Common myeloid progenitor, CD34-positive (primary cell): ENCODE results near the gene RPS2.

Experiments used
- CTCF ChIA-PET: fragments of 350-600 bp; sonication (Branson Sonifier 250); formaldehyde crosslinking; loops from one replicate; lab custom pipeline; 2021; ENCODE audit warnings: antibody characterized with exemption; lab: Charles Lee
- POLR2A ChIA-PET: fragments of 350-600 bp; sonication (Branson Sonifier 250); formaldehyde crosslinking; loops from one replicate; lab custom pipeline; 2021; ENCODE audit warnings: antibody characterized with exemption; lab: Charles Lee
- DNase-seq, 3 donors: peaks; one replicate each; pipeline versions ENCODE4 v3.0.0 to v3.0.0-alpha.2; 2013
- H3K27ac ChIP-seq, 2 experiments: 1 replicate in 1 of 2; 2 replicates in 1 of 2; pipeline ENCODE4 v1.7.0; 2013; ENCODE audit warnings: inconsistent platforms in 2 of 2, low read length in 2 of 2, mild to moderate bottlenecking in 2 of 2, low read depth in 1 of 2, moderate library complexity in 1 of 2; ENCODE audit not compliant: severe bottlenecking in 2 of 2, insufficient read depth in 1 of 2, poor library complexity in 1 of 2
- H3K27me3 ChIP-seq, 5 experiments: replicated peaks in 2 of 5; 1 replicate in 3 of 5; 2 replicates in 2 of 5; pipeline versions ENCODE4 v1.6.1 to v1.7.0; 2013; ENCODE audit warnings: low read length in 4 of 5, mild to moderate bottlenecking in 2 of 5, moderate library complexity in 2 of 5, inconsistent platforms in 1 of 5; ENCODE audit not compliant: insufficient read depth in 5 of 5, control insufficient read depth in 4 of 5
- H3K36me3 ChIP-seq, 4 experiments: 1 replicate in 2 of 4; 2 replicates in 2 of 4; pipeline versions ENCODE4 v1.6.1 to v1.7.0; 2013; ENCODE audit warnings: low read length in 3 of 4, control low read depth in 1 of 4, mild to moderate bottlenecking in 1 of 4; ENCODE audit not compliant: control insufficient read depth in 4 of 4, insufficient read depth in 4 of 4
- H3K4me1 ChIP-seq, 4 experiments: 1 replicate in 3 of 4; 2 replicates in 1 of 4; pipeline versions ENCODE4 v1.6.1 to v1.7.1; 2013; ENCODE audit warnings: low read length in 3 of 4, mild to moderate bottlenecking in 3 of 4, control low read depth in 1 of 4, inconsistent platforms in 1 of 4, moderate library complexity in 1 of 4; ENCODE audit not compliant: control insufficient read depth in 4 of 4, insufficient read depth in 4 of 4; ENCODE audit errors: control extremely low read depth in 1 of 4
- H3K4me3 ChIP-seq, 7 experiments: 1 replicate in 4 of 7; 2 replicates in 3 of 7; pipeline versions ENCODE4 v1.5.1 to v1.7.0; 2013; ENCODE audit warnings: mild to moderate bottlenecking in 7 of 7, low read length in 6 of 7, moderate library complexity in 6 of 7, inconsistent platforms in 2 of 7, low read depth in 2 of 7, control low read depth in 1 of 7; ENCODE audit not compliant: insufficient read depth in 4 of 7, control insufficient read depth in 1 of 7; ENCODE audit errors: extremely low read depth in 1 of 7
- H3K9me3 ChIP-seq, 5 experiments: 1 replicate in 4 of 5; 2 replicates in 1 of 5; pipeline versions ENCODE4 v1.6.1 to v1.7.1; 2013; ENCODE audit warnings: low read length in 4 of 5, mild to moderate bottlenecking in 2 of 5, inconsistent platforms in 1 of 5, low read depth in 1 of 5, moderate library complexity in 1 of 5; ENCODE audit not compliant: control insufficient read depth in 4 of 5, insufficient read depth in 2 of 5; ENCODE audit errors: control extremely low read depth in 1 of 5
- WGBS: methylation state at CpG from one replicate; pipeline ENCODE4 v1.1.5; 2013; ENCODE audit not compliant: insufficient coverage; 5-methylcytosine and 5-hydroxymethylcytosine counted together

The RPS2 gene

GRCh38 chr16:1932050-1933028, 32.3 kb downstream of the RPS2 start:
- Histone ChIP-seq H3K4me1 (peaks cover 0 to 7% (median 2%) of the 10 kb centered on the region in 4 experiments), H3K4me3 (no peak overlapping the region), H3K27me3 (no peaks in the 10 kb centered on the region), H3K27ac (no peak overlapping the region), H3K36me3 (peaks cover 0 to 5% (median under 1%) of the 10 kb centered on the region in 4 experiments), H3K9me3 (no peaks in the 10 kb centered on the region)
- 92% methylated on average over 17 of the region's 19 CpGs for WGBS
- DNase-seq: no peak
- ChIA-PET POLR2A (no interaction called here), CTCF (interaction anchor here (0.6 to 1.8 kb wide), 4 partner anchors 8 to 69 kb away, joined by 3 to 5 read pairs (median 4); partner anchors contain the start of gene MSRB1)

GRCh38 chr16:1930338-1930720, 34.3 kb downstream of the RPS2 start:
- no peaks in the 10 kb centered on the region for H3K9me3 ChIP-seq
- no peak overlapping the region for H3K4me3 ChIP-seq
- no peak for DNase-seq
- WGBS: 97% methylated on average over 3 of the region's 10 CpGs
- ChIA-PET CTCF (interaction anchor here (0.6 to 2.4 kb wide), 2 partner anchors 10 to 38 kb away, joined by 3 to 9 read pairs; no protein-coding TSS in a partner anchor), POLR2A (no interaction called here)
- H3K27ac ChIP-seq: no peak overlapping the region
- H3K36me3 ChIP-seq: no peaks in the 10 kb centered on the region
- H3K4me1 ChIP-seq: peaks cover 0 to 7% (median 2%) of the 10 kb centered on the region in 4 experiments
- H3K27me3 ChIP-seq: peaks cover 0 to 2% (median 0%) of the 10 kb centered on the region in 5 experiments

- Histone ChIP-seq H3K27ac (no peak overlapping the region), H3K27me3 (peaks cover 0 to 6% (median 2%) of the 10 kb centered on the region in 5 experiments), H3K9me3 (no peaks in the 10 kb centered on the region), H3K4me3 (peak overlapping the region in 6 of 7 experiments; percentile 19 to 77 (median 60)), H3K4me1 (peaks cover 0 to 7% (median 2%) of the 10 kb centered on the region in 4 experiments), H3K36me3 (no peaks in the 10 kb centered on the region)
- POLR2A ChIA-PET: no interaction called here
- DNase-seq: peak; percentile 84 to 90 (median 89)
- WGBS: 13% methylated on average over 50 of the region's 70 CpGs
- CTCF ChIA-PET: interaction anchor here (0.6 to 2.4 kb wide), 6 partner anchors 11 to 52 kb away, joined by 3 to 9 read pairs (median 4); no protein-coding TSS in a partner anchor
Measured at GRCh38 chr16:1929578-1930337, 34.9 kb downstream of the RPS2 start.

GRCh38 chr16:1929105-1929504, 35.5 kb downstream of the RPS2 start:
- Histone ChIP-seq H3K4me1 (peaks cover 0 to 7% (median 2%) of the 10 kb centered on the region in 4 experiments), H3K9me3 (no peaks in the 10 kb centered on the region), H3K4me3 (peak overlapping the region in 5 of 7 experiments; percentile 42 to 77 (median 66)), H3K27ac (no peak overlapping the region), H3K27me3 (peaks cover 0 to 13% (median 8%) of the 10 kb centered on the region in 5 experiments), H3K36me3 (no peaks in the 10 kb centered on the region)
- POLR2A ChIA-PET: no interaction called here
- peak in 2 of 3 donors; percentile 38 to 57 for DNase-seq
- CTCF ChIA-PET: interaction anchor here (0.9 to 2.4 kb wide), 8 partner anchors 12 to 67 kb away, joined by 3 to 9 read pairs (median 3); no protein-coding TSS in a partner anchor
- WGBS: no CpG with 5 or more reads among the region's 11 CpGs

- no peak overlapping the region for H3K27ac ChIP-seq
- CTCF ChIA-PET: interaction anchor here (0.7 kb wide), 1 partner anchor 152 kb away, joined by 3 read pairs; no protein-coding TSS in a partner anchor
- H3K9me3 ChIP-seq: peaks cover 0 to 3% (median 0%) of the 10 kb centered on the region in 5 experiments
- POLR2A ChIA-PET: interaction anchor here (0.7 kb wide), 1 partner anchor 226 kb away, joined by 3 read pairs; no protein-coding TSS in a partner anchor
- H3K4me3 ChIP-seq: no peak overlapping the region
- peaks cover 5 to 39% (median 23%) of the 10 kb centered on the region in 5 experiments for H3K27me3 ChIP-seq
- H3K36me3 ChIP-seq: no peaks in the 10 kb centered on the region
- DNase-seq: no peak
- 74% methylated on average over 7 of the region's 11 CpGs for WGBS
- peaks cover 0 to 12% (median 6%) of the 10 kb centered on the region in 4 experiments for H3K4me1 ChIP-seq
Measured at GRCh38 chr16:1926271-1926670, 38.4 kb downstream of the RPS2 start.

- peaks cover 5 to 61% (median 39%) of the 10 kb centered on the region in 5 experiments for H3K27me3 ChIP-seq
- H3K4me3 ChIP-seq: no peak overlapping the region
- DNase-seq: no peak
- WGBS: 90% methylated on average over 5 of the region's 5 CpGs
- ChIA-PET CTCF (interaction anchor here (1.0 to 1.4 kb wide), 7 partner anchors 8 to 62 kb away, joined by 3 to 7 read pairs (median 4); no protein-coding TSS in a partner anchor), POLR2A (no interaction called here)
- H3K36me3 ChIP-seq: no peaks in the 10 kb centered on the region
- H3K9me3 ChIP-seq: peaks cover 0 to 3% (median 0%) of the 10 kb centered on the region in 5 experiments
- H3K27ac ChIP-seq: no peak overlapping the region
- H3K4me1 ChIP-seq: peaks cover 0 to 7% (median 3%) of the 10 kb centered on the region in 4 experiments
Measured at GRCh38 chr16:1924095-1924494, 40.5 kb downstream of the RPS2 start.
